SK-N-SH treated with all-trans-retinoic acid at 6 μM for 48 hours (cell line): ENCODE results near the gene SLC12A8.

Experiments
- ARNTL ChIP-seq: fragments of 450-650 bp; formaldehyde crosslinking; IDR thresholded peaks from 2 replicates; pipeline ENCODE4 v1.5.0; 2020; ENCODE audit warnings: low read depth, mild to moderate bottlenecking, moderate library complexity, borderline replicate concordance
- CSRNP3 ChIP-seq: fragments of 250-450 bp; sonication (Bioruptor Pico); IDR thresholded peaks from 2 replicates; pipeline ENCODE4 v1.5.1; 2021; ENCODE audit warnings: mild to moderate bottlenecking, moderate library complexity
- ESRRG ChIP-seq: fragments of 250-450 bp; sonication (Bioruptor Pico); IDR thresholded peaks from 2 replicates; pipeline ENCODE4 v1.6.1; 2021; ENCODE audit warnings: mild to moderate bottlenecking
- GLIS3 ChIP-seq: fragments of 250-450 bp; sonication (Bioruptor Pico); IDR thresholded peaks from 2 replicates; pipeline ENCODE4 v1.5.0; 2020; ENCODE audit warnings: mild to moderate bottlenecking, moderate library complexity
- OSR1 ChIP-seq: fragments of 250-450 bp; sonication (Bioruptor Pico); IDR thresholded peaks from 2 replicates; pipeline ENCODE4 v1.8.0; 2022; ENCODE audit warnings: moderate library complexity, mild to moderate bottlenecking, inconsistent platforms
- PATZ1 ChIP-seq: fragments of 250-450 bp; sonication (Bioruptor Pico); IDR thresholded peaks from 2 replicates; pipeline ENCODE4 v1.8.0; 2020; ENCODE audit warnings: mild to moderate bottlenecking, moderate library complexity, borderline replicate concordance
- PPARA ChIP-seq: fragments of 250-450 bp; sonication (Bioruptor Pico); IDR thresholded peaks from 2 replicates; pipeline ENCODE4 v1.5.0; 2020; ENCODE audit warnings: mild to moderate bottlenecking, borderline replicate concordance
- SNAI2 ChIP-seq: fragments of 250-450 bp; sonication (Bioruptor Pico); IDR thresholded peaks from 2 replicates; pipeline ENCODE4 v1.5.0; 2020; ENCODE audit warnings: mild to moderate bottlenecking, moderate library complexity
- TCF4 ChIP-seq: fragments of 250-450 bp; sonication (Bioruptor Pico); IDR thresholded peaks from 2 replicates; pipeline ENCODE4 v1.8.0; 2021; ENCODE audit warnings: mild to moderate bottlenecking, moderate library complexity, borderline replicate concordance
- TOX ChIP-seq: fragments of 250-450 bp; sonication (Bioruptor Pico); IDR thresholded peaks from 2 replicates; pipeline ENCODE4 v1.8.0; 2021; ENCODE audit warnings: mild to moderate bottlenecking, moderate library complexity, borderline replicate concordance
- TSHZ2 ChIP-seq: fragments of 250-450 bp; sonication (Bioruptor Pico); IDR thresholded peaks from 2 replicates; pipeline ENCODE4 v1.5.0; 2020; ENCODE audit warnings: mild to moderate bottlenecking, moderate library complexity
- ZC3H10 ChIP-seq: fragments of 250-450 bp; sonication (Bioruptor Pico); IDR thresholded peaks from 2 replicates; pipeline ENCODE4 v1.5.1; 2021; ENCODE audit warnings: mild to moderate bottlenecking, moderate library complexity
- ZNF8 ChIP-seq: fragments of 450-650 bp; formaldehyde crosslinking; IDR thresholded peaks from 2 replicates; pipeline ENCODE4 v1.5.0; 2020; ENCODE audit warnings: mild to moderate bottlenecking, moderate library complexity

- TF ChIP-seq ZC3H10 (CRISPR knock-in tag) (no peak), TCF4 (CRISPR knock-in tag) (no peak), PPARA (CRISPR knock-in tag) (no peak), ESRRG (CRISPR knock-in tag) (no peak), GLIS3 (CRISPR knock-in tag) (no peak), PATZ1 (CRISPR knock-in tag) (no peak), ARNTL (no peak), CSRNP3 (CRISPR knock-in tag) (no peak), TOX (CRISPR knock-in tag) (no peak), ZNF8 (no peak), SNAI2 (CRISPR knock-in tag) (no peak), OSR1 (CRISPR knock-in tag) (no peak), TSHZ2 (CRISPR knock-in tag) (no peak)
Observed at GRCh38 chr3:125032683-125033082, 179.9 kb downstream of the SLC12A8 start.
